ENCODE results near the gene HOXC4. TPM values are rescaled to one million over a fixed set of nuclear protein-coding genes. Genes with fewer than 3 reads are reported as not detected.

The HOXC4 gene
- total RNA-seq, 1 donor from 2014 or later: not detected

GRCh38 chr12:54058128-54058768 lies 4.6 kb downstream of the HOXC4 start:
- no peak overlapping the region for H3K4me3 Mint-ChIP-seq (ENCODE audit: unreplicated experiment)

DNA sequence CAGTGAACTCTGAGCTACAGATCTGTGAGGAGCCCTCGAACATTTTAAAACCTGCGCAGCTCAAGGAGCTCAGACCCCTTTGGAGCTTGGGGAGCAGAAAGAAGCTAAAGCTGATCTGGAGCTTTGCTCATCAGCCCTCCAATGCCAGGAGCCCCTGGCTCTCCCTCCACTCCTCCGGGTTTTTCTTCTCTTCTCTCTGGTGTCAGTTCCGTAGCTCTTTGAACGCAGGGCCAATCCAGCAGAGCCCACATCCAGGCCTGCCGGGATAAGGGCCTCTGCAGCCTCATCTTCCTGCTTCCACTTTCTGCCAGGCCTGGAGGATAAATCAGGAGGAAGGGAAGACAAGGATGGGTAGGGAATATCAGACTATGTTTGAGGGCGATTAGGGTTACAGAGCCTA lies 6.0 kb downstream of the HOXC4 start:
- Histone ChIP-seq H4K20me1 (ENCODE audit: insufficient read depth, low read length) (no peaks in the 10 kb centered on the region), H3K9ac (ENCODE audit: low read length) (no peak overlapping the region), H3K36me3 (ENCODE audit: insufficient read depth, low read length) (no peaks in the 10 kb centered on the region), H3K9me3 (ENCODE audit: insufficient read depth, low read depth, low read length) (no peaks in the 10 kb centered on the region), H3K27ac (ENCODE audit: low read depth, low read length) (no peak overlapping the region), H3K4me2 (ENCODE audit: low read length) (no peak overlapping the region), H3K4me3 (ENCODE audit: insufficient read depth, low read depth, low read length) (no peak overlapping the region), H3K79me2 (ENCODE audit: insufficient read depth, low read length) (no peaks in the 10 kb centered on the region), H3K4me1 (ENCODE audit: insufficient read depth, low read length) (no peaks in the 10 kb centered on the region), H2AFZ (ENCODE audit: low read depth, low read length) (no peak overlapping the region), H3K27me3 (ENCODE audit: insufficient read depth, low read length) (peaks cover 74% of the 10 kb centered on the region)
- TF ChIP-seq CTCF (IDR thresholded peaks at IDR 0.05; ENCODE audit: insufficient read depth, low read depth, low read length) (no peak), EZH2 (IDR thresholded peaks at IDR 0.05; ENCODE audit: insufficient read depth, low read length) (no peak)
- Mint-ChIP-seq H3K9me3 (ENCODE audit: unreplicated experiment) (peaks cover 5% of the 10 kb centered on the region), H3K4me3 (ENCODE audit: unreplicated experiment) (no peak overlapping the region), H3K4me1 (ENCODE audit: low read depth, unreplicated experiment) (no peaks in the 10 kb centered on the region), H3K27ac (ENCODE audit: unreplicated experiment) (no peak overlapping the region), H3K27me3 (ENCODE audit: low read depth, unreplicated experiment) (peaks cover 94% of the 10 kb centered on the region), H3K36me3 (ENCODE audit: low read depth, unreplicated experiment) (no peaks in the 10 kb centered on the region)
- FAIRE-seq (no peak), DNase-seq (ENCODE audit: low read depth) (no peak)

More at GRCh38 chr12:54058128-54058768, 4.6 kb downstream of the HOXC4 start:
- H2AFZ ChIP-seq (ENCODE audit: low read depth, low read length): no peak overlapping the region
- Mint-ChIP-seq H3K27ac (ENCODE audit: unreplicated experiment) (no peak overlapping the region), H3K27me3 (ENCODE audit: low read depth, unreplicated experiment) (peaks cover 91% of the 10 kb centered on the region), H3K9me3 (ENCODE audit: unreplicated experiment) (peaks cover 2% of the 10 kb centered on the region), H3K4me1 (ENCODE audit: low read depth, unreplicated experiment) (no peaks in the 10 kb centered on the region), H3K36me3 (ENCODE audit: low read depth, unreplicated experiment) (peaks cover 2% of the 10 kb centered on the region)
- no peak overlapping the region for H3K9ac ChIP-seq (ENCODE audit: low read length)
- no peaks in the 10 kb centered on the region for H3K9me3 ChIP-seq (ENCODE audit: insufficient read depth, low read depth, low read length)
- no peaks in the 10 kb centered on the region for H3K4me1 ChIP-seq (ENCODE audit: insufficient read depth, low read length)
- H3K36me3 ChIP-seq (ENCODE audit: insufficient read depth, low read length): no peaks in the 10 kb centered on the region
- FAIRE-seq: no peak
- TF ChIP-seq CTCF (IDR thresholded peaks at IDR 0.05; ENCODE audit: insufficient read depth, low read depth, low read length): no peak
- no peak for TF ChIP-seq EZH2 (IDR thresholded peaks at IDR 0.05; ENCODE audit: insufficient read depth, low read length)
- H3K27ac ChIP-seq (ENCODE audit: low read depth, low read length): no peak overlapping the region
- no peak overlapping the region for H3K4me2 ChIP-seq (ENCODE audit: low read length)
- no peak overlapping the region for H3K4me3 ChIP-seq (ENCODE audit: insufficient read depth, low read depth, low read length)
- no peaks in the 10 kb centered on the region for H4K20me1 ChIP-seq (ENCODE audit: insufficient read depth, low read length)
- H3K27me3 ChIP-seq (ENCODE audit: insufficient read depth, low read length): peaks cover 76% of the 10 kb centered on the region
- H3K79me2 ChIP-seq (ENCODE audit: insufficient read depth, low read length): no peaks in the 10 kb centered on the region
- DNase-seq (ENCODE audit: low read depth): no peak
